Hematopoietic multipotent progenitor cell (in vitro differentiated cells): ENCODE measurements around the gene PMIS2. TPM values are rescaled to one million over a fixed set of nuclear protein-coding genes. Genes with fewer than 3 reads are reported as not detected.

Source experiments
- DNase-seq, 3 donors: peaks; one replicate each; pipeline ENCODE4 v3.0.0-alpha.2; 2011 to 2015; ENCODE audit warnings: low read depth in 2 of 3, low spot score in 2 of 3
- total RNA-seq: library from RNA; depleted of rRNA; stranded (reverse); fragments of >200 nt; gene quantifications from one replicate; pipeline ENCODE4 v1.2.3, GENCODE V29; 2012

The PMIS2 gene
- total RNA-seq, 1 donor: not detected

DNA sequence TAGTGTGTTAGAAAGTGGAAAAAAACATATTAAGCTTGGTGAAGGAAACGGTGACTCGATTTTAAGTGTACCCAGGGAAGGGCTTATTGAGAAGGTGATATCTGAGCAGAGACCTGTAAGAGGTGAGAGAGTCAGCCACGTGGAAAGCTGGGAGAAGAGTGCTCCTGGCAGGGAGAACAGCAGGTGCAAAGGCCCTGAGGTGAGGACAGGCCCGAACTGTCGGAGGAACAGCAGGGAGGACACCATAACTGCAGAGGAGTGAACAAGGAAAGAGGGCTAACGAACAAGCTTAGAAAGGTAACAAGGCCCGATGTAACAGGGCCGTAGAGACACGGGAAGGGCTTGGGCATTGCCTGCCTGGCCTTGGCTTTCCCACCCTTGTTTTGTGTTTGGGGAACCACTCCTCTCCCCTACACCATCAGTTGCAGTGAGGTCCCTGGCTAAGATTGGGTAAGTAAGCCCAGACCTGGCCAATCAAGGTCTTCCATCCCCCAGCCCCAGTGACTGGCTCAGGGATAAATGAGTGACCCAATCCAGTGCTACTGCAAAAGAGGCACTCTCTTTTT, 29.9 kb upstream of the PMIS2 start:
- DNase-seq: no peak

DNA sequence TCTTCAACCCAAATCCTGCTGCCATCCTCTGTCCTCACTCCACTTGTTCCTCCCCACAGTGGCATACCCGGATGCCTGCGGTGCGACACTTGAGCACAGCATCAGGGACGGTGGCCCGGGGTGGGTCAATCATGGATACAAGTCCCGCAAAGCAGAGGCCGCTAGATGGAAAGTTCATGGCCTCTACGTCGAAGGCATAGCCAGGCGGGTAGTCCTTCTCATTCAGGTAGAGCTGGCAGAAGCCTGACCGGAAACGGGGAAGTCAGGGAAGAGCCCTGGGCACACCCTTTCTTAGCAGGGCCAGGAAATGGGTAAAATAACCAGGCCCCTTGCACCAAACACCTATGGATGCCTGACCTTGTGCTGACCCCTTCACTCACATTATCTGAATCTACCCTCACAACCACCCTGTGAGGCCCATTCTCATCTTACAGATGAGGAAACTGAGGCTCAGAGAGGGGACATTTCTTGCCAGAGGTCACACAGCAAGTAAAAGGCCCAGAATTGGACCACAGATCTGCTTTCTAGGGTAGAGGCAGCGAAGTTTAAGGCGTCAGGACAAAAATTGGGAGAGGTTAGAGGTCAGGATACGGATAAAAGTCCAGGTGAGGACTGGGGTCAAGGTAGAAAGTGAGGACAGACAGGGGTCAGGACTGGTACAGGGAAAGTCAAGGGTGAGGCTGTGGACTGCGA, 29.0 kb upstream of the PMIS2 start:
- no peak for DNase-seq

GRCh38 chr19:35557539-35558399, 28.2 kb upstream of the PMIS2 start:
- DNase-seq: peak in 2 of 3 donors; percentile 72 to 80

DNA sequence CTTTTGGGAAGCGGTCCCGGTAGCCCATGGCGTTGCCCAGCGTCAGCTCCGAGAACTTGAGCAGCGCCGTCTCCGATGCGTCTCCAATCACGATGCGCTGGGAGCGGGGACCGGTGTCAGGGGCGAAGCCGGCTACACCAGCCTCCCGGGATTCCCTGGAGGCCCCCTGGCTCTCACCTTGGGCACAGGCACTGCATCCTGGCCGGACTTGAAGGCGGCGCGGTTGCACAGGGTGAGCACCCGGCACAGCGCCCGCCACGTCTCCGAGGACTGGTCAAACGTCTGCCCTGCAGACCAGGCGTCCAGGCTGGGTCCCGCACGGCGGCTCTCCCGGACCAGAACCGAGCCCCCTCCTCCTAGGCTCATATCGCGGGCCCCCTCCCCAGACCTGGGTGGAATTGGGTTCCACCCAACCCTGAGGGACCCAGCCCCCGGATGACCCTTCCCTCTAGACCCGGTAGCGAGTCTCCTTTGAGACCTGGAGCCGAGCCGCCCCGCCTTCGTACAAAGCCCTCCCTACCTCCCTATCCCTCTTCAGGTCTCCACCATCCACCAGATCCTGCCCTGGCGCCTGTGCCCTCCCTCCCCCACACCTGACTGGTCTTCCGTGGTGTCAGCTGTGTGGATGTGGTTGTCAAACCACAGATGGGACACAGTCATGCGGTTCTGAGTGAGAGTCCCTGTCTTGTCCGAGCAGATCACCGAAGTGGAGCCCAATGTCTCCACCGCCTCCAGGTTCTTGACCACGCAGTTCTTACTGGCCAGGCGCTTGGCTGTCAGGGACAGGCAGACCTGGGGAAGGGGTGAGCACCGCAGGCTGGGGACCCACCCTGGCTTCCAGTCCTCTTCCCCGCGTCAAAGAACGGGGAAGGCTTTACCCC, 27.3 kb upstream of the PMIS2 start:
- no peak for DNase-seq

DNA sequence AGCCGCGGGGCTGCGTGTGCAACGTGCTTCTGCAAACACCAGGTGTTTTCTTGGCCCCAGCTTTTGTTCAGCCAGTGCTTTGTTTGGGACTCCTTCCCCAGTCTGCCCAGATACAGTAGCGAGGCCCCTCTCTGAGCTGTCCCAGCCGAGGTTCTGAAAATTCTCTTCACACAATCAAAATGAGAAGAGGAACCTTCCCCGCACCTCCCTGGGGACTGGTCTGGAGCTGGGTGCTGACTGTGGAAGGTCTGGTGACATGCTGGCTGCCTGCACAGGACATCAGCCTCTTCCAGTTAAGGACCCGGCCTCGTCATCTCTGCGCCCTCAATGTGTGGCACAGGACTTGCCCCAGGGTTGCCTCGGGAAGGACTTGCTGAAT, 26.7 kb upstream of the PMIS2 start:
- DNase-seq: peak in 2 of 3 donors; percentile 14 to 44

- no peak for DNase-seq
Observed at GRCh38 chr19:35559781-35560180, 26.2 kb upstream of the PMIS2 start.

- DNase-seq: no peak
Observed at GRCh38 chr19:35560271-35560670, 25.7 kb upstream of the PMIS2 start.

- DNase-seq: no peak
Observed at GRCh38 chr19:35560677-35561076, 25.3 kb upstream of the PMIS2 start.

GRCh38 chr19:35561436-35561835, 24.5 kb upstream of the PMIS2 start:
- DNase-seq: no peak

- DNase-seq: no peak
Observed at GRCh38 chr19:35562336-35562735, 23.6 kb upstream of the PMIS2 start.

GRCh38 chr19:35562776-35563175, 23.2 kb upstream of the PMIS2 start:
- no peak for DNase-seq

DNA sequence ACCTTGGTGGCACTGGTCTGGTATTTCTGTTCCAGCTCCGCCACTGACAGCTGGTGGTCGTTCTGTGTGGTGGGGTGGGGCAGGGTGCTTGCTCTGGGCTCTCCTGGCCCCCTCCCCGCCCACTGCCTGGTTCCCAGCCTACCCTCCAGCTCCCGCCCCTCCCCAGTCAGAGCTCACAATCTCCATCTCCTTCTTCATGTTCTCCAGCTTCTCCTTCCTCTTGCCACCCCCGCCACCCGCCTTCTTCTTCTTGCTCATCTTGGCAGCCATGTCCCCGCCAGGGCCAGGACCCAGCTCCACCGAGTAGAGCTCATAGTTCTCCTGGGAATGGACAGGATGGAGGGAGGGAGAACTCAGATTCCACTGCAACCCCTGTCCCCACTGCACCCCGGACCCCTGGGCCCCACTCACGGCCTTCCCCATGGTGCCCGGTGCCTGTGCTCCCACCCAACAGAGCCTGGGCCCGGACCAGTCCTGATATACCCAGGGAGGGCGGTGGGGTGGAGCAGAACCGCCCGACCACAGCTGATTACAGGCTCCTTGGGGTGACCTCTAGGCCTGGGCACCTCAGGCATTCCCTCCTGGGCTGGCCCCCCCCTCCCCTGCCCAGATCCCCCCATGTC, 22.7 kb upstream of the PMIS2 start, which contains the start of gene ATP4A:
Gene ATP4A, minus strand, starts transcription at position 452 of the 623 bp plus-strand sequence. Its CDS starts 29 bp downstream, at position 423.
- no peak for DNase-seq

DNA sequence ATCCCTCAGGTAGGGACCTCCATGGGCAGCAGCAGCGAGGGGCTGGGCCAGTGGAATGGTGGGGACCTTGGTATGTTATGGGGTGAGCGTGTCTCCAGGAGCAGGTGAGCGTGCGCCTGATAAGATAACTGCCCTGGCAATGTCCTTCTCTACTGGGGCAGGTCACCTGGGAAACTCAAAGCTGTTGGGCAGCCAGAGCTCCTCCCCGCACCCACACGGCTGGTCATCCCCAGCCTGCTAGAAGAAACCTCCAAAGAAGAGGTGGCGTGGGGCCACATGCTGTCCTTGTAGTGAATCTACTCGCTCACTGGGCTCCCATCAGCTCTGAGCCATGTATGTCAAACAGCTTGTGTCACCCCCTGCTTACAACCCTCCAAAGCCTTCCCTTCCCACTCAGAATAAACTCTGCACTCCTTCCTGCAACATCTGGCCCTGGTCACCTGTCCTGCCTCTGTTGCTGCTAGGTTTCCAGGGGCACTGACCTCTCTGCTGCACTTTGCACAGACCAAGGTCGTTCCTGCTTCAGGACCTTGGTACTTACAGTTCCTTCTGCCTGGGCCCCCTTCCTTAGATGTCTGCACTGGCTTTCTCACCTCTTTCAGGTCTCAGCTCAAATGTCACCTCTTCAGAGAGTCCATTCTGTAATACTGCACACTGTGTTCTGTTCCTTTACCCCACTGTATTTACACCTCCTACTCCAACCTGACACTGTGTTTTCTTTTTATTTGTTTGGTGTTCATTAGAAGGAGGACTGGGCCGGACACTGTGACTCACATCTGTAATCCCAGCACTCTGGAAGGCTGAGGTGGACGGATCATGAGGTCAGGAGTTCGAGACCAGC, 20.7 kb upstream of the PMIS2 start:
- DNase-seq: no peak

DNA sequence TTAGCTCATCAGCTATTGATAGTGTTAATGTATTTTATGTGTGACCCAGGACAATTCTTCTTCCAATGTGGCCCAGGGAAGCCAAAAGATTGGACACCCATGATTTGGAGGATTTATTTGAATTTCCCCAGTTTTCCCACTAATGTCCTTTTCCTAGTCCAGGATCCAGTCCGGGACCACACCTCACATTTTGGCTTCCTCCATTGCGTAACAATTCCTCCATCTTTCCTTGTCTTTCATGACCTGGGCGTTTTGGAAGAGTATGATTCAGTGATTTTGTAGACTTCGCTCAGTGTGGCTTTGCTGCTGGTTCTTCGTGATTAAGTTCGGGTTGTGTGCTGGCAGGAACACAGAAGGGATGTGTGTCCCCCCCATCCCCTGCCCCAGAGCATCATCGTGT, 19.2 kb upstream of the PMIS2 start:
- DNase-seq: no peak

- no peak for DNase-seq
Observed at GRCh38 chr19:35569281-35569781, 16.6 kb upstream of the PMIS2 start.

- DNase-seq: no peak
Observed at GRCh38 chr19:35571406-35571965, 14.5 kb upstream of the PMIS2 start.

- DNase-seq: no peak
Observed at GRCh38 chr19:35577918-35578317, 8.1 kb upstream of the PMIS2 start.

GRCh38 chr19:35578707-35579106, 7.3 kb upstream of the PMIS2 start:
- no peak for DNase-seq

DNA sequence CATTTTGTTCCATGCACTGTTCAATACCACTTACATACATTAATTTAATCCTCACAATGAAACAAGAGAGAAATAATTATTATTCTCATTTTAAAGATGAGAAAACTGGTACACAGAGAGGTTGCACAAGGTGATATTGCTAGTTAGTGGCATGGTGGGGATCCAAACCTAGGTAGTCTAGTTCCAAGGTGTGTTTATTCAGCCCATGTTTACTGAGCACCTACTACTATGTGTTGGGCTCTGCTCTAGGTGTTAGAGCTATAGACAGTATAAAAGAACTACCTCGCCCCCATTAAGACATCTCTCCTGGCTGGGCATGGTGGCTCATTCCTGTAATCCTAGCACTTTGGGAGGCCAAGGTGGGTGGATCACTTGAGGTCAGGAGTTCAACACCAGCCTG, 3.2 kb upstream of the PMIS2 start:
- DNase-seq: no peak
